Uterus (tissue), 2 donors: Measurements from ENCODE around the gene KCNJ11.

Source experiments
- CTCF ChIP-seq, 4 experiments: fragments of 200-600 bp in 2 of 4; fragments of 450-650 bp in 2 of 4; sonication (generic) in 2 of 4; IDR thresholded peaks; one replicate each; pipeline ENCODE4 v1.5.1; 2016 to 2019; ENCODE audit warnings: antibody characterized with exemption in 4 of 4, mild to moderate bottlenecking in 2 of 4, moderate library complexity in 1 of 4
- POLR2A ChIP-seq, 2 donors: fragments of 450-650 bp; IDR thresholded peaks; one replicate each; pipeline ENCODE4 v1.6.1; 2016; ENCODE audit warnings: antibody characterized with exemption in 2 of 2, mild to moderate bottlenecking in 1 of 2, moderate library complexity in 1 of 2

- TF ChIP-seq POLR2A (IDR thresholded peaks at IDR 0.05): no peak
- no peak for TF ChIP-seq CTCF (IDR thresholded peaks at IDR 0.05)
Observed at GRCh38 chr11:17343257-17343656, 45.2 kb downstream of the KCNJ11 start.
